WTC11 (cell line): ENCODE data around the gene WDR76.

Experiments
- CREB1 ChIP-seq: sonication (generic); formaldehyde crosslinking; IDR thresholded peaks from 2 replicates; pipeline ENCODE4 v1.8.0; 2023; ENCODE audit warnings: mild to moderate bottlenecking, missing genetic modification reagents
- CTCF ChIP-seq: fragments of 200-600 bp; IDR thresholded peaks from 2 replicates; pipeline ENCODE4 v1.8.0; 2022; ENCODE audit warnings: antibody characterized with exemption
- E2F5 ChIP-seq: sonication (generic); formaldehyde crosslinking; IDR thresholded peaks from 2 replicates; pipeline ENCODE4 v1.8.1; 2022; ENCODE audit warnings: mild to moderate bottlenecking, moderate library complexity, missing genetic modification reagents
- ELF4 ChIP-seq: sonication (generic); formaldehyde crosslinking; IDR thresholded peaks from 2 replicates; pipeline ENCODE4 v1.8.1; 2022; ENCODE audit warnings: low read depth, mild to moderate bottlenecking, moderate library complexity, missing genetic modification reagents
- GABPB1 ChIP-seq: sonication (generic); formaldehyde crosslinking; IDR thresholded peaks from 2 replicates; pipeline ENCODE4 v1.8.1; 2023; ENCODE audit warnings: mild to moderate bottlenecking, missing genetic modification reagents
- IRF1 ChIP-seq: sonication (generic); formaldehyde crosslinking; IDR thresholded peaks from 2 replicates; pipeline ENCODE4 v1.8.0; 2023; ENCODE audit warnings: missing genetic modification reagents
- MAX ChIP-seq: sonication (generic); formaldehyde crosslinking; IDR thresholded peaks from 2 replicates; pipeline ENCODE4 v1.8.0; 2022; ENCODE audit warnings: mild to moderate bottlenecking, missing genetic modification reagents
- PREB ChIP-seq: sonication (generic); formaldehyde crosslinking; IDR thresholded peaks from 2 replicates; pipeline ENCODE4 v1.8.1; 2022; ENCODE audit warnings: mild to moderate bottlenecking, missing genetic modification reagents, moderate library complexity, borderline replicate concordance
- RELA ChIP-seq: sonication (generic); formaldehyde crosslinking; IDR thresholded peaks from 2 replicates; pipeline ENCODE4 v1.8.1; 2022; ENCODE audit warnings: missing genetic modification reagents, mild to moderate bottlenecking, borderline replicate concordance

- no peak for TF ChIP-seq CTCF
- TF ChIP-seq CREB1 (CRISPR knock-in tag): no peak
- TF ChIP-seq IRF1 (CRISPR knock-in tag): no peak
- TF ChIP-seq RELA (CRISPR knock-in tag): no peak
- no peak for TF ChIP-seq MAX (CRISPR knock-in tag)
- no peak for TF ChIP-seq E2F5 (CRISPR knock-in tag)
- no peak for TF ChIP-seq PREB (CRISPR knock-in tag)
- no peak for TF ChIP-seq GABPB1
- TF ChIP-seq ELF4 (CRISPR knock-in tag): no peak
Measured at GRCh38 chr15:43889042-43889441, 62.2 kb downstream of the WDR76 start.
